ENCODE results near the gene LCE5A.
"Not testable (repeated sequence)": the region's sequence is repeated elsewhere in the genome, so short reads cannot be mapped to it uniquely, and the experiment has no call there.

The LCE5A gene

GRCh38 chr1:152517237-152517811 lies 6.7 kb downstream of the LCE5A start:
- DNase-seq, result no peak

- no peak for DNase-seq
Measured at GRCh38 chr1:152519851-152520250, 9.2 kb downstream of the LCE5A start.

- DNase-seq, result no peak
Measured at GRCh38 chr1:152520561-152521090, 10.0 kb downstream of the LCE5A start.

- no peak for DNase-seq
Measured at GRCh38 chr1:152525080-152525641, 14.6 kb downstream of the LCE5A start.

GRCh38 chr1:152533327-152533938 lies 22.8 kb downstream of the LCE5A start:
- peak; percentile 61 to 65 for DNase-seq

GRCh38 chr1:152535774-152536173 lies 25.2 kb downstream of the LCE5A start:
- DNase-seq, result no peak

- DNase-seq, result no peak
Measured at GRCh38 chr1:152537496-152537895, 26.9 kb downstream of the LCE5A start.

GRCh38 chr1:152539901-152540300 lies 29.3 kb downstream of the LCE5A start:
- no peak for DNase-seq

GRCh38 chr1:152543820-152544219 lies 33.2 kb downstream of the LCE5A start:
- peak; percentile 19 to 26 for DNase-seq

GRCh38 chr1:152546704-152547103 lies 36.1 kb downstream of the LCE5A start:
- DNase-seq, result no peak

GRCh38 chr1:152548358-152548757 lies 37.8 kb downstream of the LCE5A start:
- DNase-seq, result not testable (repeated sequence)

Data from activated T-cell treated with anti-CD3 and anti-CD28 coated beads, Interleukin-2, amount 50 U/mL, for 48 hours (primary cell).